BJ (cell line): ENCODE data around the gene GRIP2. TPM values are rescaled to one million over a fixed set of nuclear protein-coding genes. Genes with fewer than 3 reads are reported as not detected.

Experiments used
- CTCF ChIA-PET: fragments of 350-600 bp; formaldehyde crosslinking; extraction: SDS; loops from one replicate; lab custom pipeline; 2021; ENCODE audit warnings: antibody characterized with exemption, inconsistent platforms; lab: Yijun Ruan, JAX
- POLR2A ChIA-PET: fragments of 300-600 bp; sonication (Branson Sonifier 250); formaldehyde crosslinking; extraction: SDS; loops from one replicate; lab custom pipeline; 2021; ENCODE audit warnings: antibody characterized with exemption; lab: Charles Lee
- DNase-seq: peaks from one replicate; pipeline ENCODE4 v3.0.0-alpha.2; 2011; ENCODE audit warnings: low read depth
- H3K27me3 ChIP-seq: 2 replicates; pipeline ENCODE4 v1.6.0; 2011; ENCODE audit warnings: low read length; ENCODE audit not compliant: control insufficient read depth, insufficient read depth
- H3K36me3 ChIP-seq: 2 replicates; pipeline ENCODE4 v1.5.1; 2011; ENCODE audit warnings: low read length; ENCODE audit not compliant: control insufficient read depth, insufficient read depth
- H3K4me3 ChIP-seq: 2 replicates; pipeline ENCODE4 v1.5.1; 2011; ENCODE audit warnings: low read depth, mild to moderate bottlenecking, control low read depth, low read length
- polyA plus RNA-seq: library from polyadenylated mRNA; depleted of rRNA; stranded (reverse); fragments of >200 nt; gene quantifications from 2 replicates; pipeline ENCODE4 v1.2.3, GENCODE V29; 2011
- TF ChIP-seq, protein P1 (sequence below): IDR thresholded peaks from 2 replicates; pipeline ENCODE4 v1.5.1; 2011; ENCODE audit warnings: low read depth, mild to moderate bottlenecking, control low read depth, inconsistent platforms, low read length, moderate library complexity; ENCODE audit not compliant: insufficient read depth

Gene GRIP2
- polyA plus RNA-seq, 1 experiment: 0.45 TPM

DNA sequence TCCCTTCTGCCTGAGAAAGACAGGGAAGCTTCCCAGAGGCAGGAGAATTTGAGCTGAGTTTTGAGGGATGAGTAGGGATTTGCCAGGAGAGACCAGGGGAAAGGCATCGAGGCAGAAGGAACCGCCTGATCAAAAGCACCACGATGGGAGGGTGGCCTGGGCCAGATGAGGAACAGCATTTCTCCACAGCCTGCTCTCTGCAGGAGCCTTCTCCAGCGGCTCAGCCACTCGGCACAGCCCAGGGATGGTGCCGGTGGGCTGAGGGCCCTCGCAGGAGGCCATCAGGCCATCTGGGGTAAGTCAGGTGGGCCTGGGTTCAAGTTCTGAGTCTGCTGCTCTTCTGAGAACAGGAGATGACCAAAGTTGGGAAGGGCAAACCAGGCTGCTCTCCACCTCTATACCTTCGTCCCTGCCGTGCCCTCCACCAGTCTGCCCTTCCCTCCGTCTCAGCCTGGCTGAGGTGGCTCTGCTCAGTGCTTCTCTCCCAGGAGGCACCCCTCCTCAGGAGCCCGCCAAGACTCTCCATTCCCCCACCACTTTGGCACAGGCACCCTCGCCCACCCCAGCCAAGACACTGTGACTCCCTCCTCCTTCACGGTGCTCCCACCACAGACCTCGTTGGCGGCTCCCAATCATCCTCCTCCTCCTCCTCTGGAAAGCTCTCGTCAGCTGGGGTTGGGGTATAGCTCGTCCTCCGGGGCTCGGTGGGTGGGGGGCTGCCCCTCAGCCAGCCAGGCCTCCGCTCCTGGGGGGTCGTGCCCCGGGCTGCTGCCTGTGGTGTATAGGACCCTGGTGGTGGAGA is 34.9 kb downstream of the GRIP2 start:
- no peak for DNase-seq

DNA sequence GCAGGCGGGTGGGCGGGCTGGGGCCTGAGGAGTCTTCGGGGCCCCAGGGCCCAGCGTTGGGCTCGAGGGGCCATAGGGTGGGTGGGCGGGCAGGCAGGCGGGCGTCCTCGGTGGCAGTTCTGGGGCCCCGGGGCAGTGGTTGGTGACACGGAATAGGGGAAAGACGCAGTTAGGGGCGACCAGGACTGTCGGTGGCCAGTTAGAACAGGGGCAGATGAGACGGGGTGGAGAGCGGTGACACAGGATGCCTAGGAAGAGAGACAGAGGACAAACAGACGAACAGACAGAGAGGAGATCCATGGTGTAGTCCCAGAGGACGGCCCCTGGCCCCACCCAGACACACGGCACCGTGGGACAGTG is 36.5 kb downstream of the GRIP2 start:
- Histone ChIP-seq H3K36me3 (no peaks in the 10 kb centered on the region), H3K4me3 (no peak overlapping the region), H3K27me3 (no peaks in the 10 kb centered on the region)
- TF ChIP-seq, protein P1, sequence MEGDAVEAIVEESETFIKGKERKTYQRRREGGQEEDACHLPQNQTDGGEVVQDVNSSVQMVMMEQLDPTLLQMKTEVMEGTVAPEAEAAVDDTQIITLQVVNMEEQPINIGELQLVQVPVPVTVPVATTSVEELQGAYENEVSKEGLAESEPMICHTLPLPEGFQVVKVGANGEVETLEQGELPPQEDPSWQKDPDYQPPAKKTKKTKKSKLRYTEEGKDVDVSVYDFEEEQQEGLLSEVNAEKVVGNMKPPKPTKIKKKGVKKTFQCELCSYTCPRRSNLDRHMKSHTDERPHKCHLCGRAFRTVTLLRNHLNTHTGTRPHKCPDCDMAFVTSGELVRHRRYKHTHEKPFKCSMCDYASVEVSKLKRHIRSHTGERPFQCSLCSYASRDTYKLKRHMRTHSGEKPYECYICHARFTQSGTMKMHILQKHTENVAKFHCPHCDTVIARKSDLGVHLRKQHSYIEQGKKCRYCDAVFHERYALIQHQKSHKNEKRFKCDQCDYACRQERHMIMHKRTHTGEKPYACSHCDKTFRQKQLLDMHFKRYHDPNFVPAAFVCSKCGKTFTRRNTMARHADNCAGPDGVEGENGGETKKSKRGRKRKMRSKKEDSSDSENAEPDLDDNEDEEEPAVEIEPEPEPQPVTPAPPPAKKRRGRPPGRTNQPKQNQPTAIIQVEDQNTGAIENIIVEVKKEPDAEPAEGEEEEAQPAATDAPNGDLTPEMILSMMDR: no peak
- ChIA-PET CTCF (interaction anchor here (1.3 kb wide), 2 partner anchors 16 to 46 kb away, joined by 3 to 8 read pairs; no protein-coding TSS in a partner anchor), POLR2A (no interaction called here)
- DNase-seq: no peak

More for the DNA sequence above, 34.9 kb downstream of the GRIP2 start:
- TF ChIP-seq, protein P1: no peak
- H3K4me3 ChIP-seq: no peak overlapping the region
- no peaks in the 10 kb centered on the region; the same call in 1 of the 2 replicates for H3K27me3 ChIP-seq
- H3K36me3 ChIP-seq: no peaks in the 10 kb centered on the region
- POLR2A ChIA-PET: no interaction called here
- CTCF ChIA-PET: interaction anchor here (0.7 to 1.5 kb wide), 8 partner anchors 12 to 416 kb away, joined by 3 to 8 read pairs (median 4); no protein-coding TSS in a partner anchor

DNA sequence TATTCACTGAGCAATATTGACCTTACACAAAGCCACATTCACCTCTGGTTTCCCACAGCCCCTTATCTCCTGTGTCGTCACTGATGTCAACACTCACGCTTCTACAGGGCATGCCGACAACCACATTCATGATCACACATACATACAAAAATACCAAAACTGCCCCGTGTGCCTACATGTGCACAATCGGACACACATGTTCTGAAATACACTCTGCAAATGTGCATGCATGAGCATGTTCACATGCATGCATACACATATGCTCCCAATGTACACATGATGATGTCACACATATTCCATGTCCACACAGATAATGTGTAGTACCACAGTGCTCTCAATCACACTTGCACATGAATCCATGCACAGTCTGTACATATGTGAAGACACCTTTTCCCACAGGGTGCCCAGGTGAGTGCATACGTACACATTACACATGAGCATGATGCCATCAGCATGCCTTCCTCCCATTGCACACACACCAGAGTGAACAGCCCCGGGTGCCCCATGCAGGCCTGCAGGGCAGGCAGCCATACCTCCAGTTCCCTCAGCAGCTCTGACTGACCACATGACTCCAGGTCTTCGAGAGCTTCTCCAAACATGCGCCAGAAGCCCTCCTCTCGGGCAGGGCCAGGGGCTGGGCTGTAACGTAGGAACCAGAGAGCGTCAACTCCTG is 37.0 kb downstream of the GRIP2 start:
- Histone ChIP-seq H3K36me3 (no peaks in the 10 kb centered on the region), H3K27me3 (no peaks in the 10 kb centered on the region; the same call in 1 of the 2 replicates), H3K4me3 (no peak overlapping the region)
- TF ChIP-seq, protein P1: no peak
- CTCF ChIA-PET: no interaction called here
- no peak for DNase-seq
- POLR2A ChIA-PET: no interaction called here

DNA sequence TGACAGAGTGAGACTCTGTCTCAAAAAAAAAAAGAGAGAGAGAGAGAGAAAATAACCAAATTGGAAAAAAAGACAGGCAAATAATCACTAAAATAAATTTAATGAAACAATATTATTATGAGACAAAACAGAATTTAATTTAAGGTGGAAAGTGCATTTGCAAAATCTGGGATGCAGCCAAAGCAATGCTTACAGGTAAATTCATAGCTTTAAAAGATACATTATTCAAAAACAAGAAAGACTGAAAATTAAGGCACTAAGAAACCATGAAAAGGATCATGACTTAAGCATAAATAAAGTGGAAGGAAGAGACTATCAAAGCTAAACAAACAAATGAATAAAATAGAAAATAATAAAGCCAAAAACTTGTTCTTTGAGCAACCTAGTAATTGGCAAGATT is 37.7 kb downstream of the GRIP2 start:
- TF ChIP-seq, protein P1: no peak
- H3K27me3 ChIP-seq: no peaks in the 10 kb centered on the region; the same call in 1 of the 2 replicates
- H3K36me3 ChIP-seq: no peaks in the 10 kb centered on the region
- H3K4me3 ChIP-seq: no peak overlapping the region
- POLR2A ChIA-PET: no interaction called here
- CTCF ChIA-PET: no interaction called here
- no peak for DNase-seq

DNA sequence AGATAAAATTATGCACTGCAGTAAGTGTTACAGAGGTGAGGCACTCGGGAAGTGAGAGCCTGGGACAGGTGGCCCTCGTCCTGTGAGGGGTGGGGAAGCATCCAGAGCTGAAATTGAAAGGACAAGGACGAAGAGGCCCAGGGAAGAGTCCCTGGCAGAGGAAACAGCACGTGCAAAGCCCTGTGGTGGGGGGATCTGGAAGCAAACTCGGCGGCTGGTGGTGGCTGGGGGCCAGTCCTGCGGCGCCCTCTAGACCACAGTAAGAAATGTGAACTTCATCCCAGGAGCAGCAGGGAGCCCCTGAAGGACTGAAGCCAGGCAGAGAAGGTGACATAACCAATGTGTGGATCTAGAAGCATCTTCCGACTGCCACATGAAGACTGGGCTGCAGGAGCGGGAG is 42.8 kb downstream of the GRIP2 start:
- Histone ChIP-seq H3K27me3 (no peaks in the 10 kb centered on the region; the same call in 1 of the 2 replicates), H3K4me3 (no peak overlapping the region), H3K36me3 (no peaks in the 10 kb centered on the region)
- ChIA-PET POLR2A (interaction anchor here (0.5 kb wide), 1 partner anchor 95 kb away, joined by 5 read pairs; the partner anchor contains the start of gene SLC6A6), CTCF (interaction anchor here (4.1 kb wide), 1 partner anchor 11 kb away, joined by 24 read pairs; no protein-coding TSS in a partner anchor)
- TF ChIP-seq, protein P1: no peak
- no peak for DNase-seq
